HG03460 (cell line): ENCODE results near the gene SLC12A5.

Experiments
- ATAC-seq: cut with Tn5 transposase; IDR thresholded peaks from one replicate; pipeline ENCODE4 v1.9.1; 2021; ENCODE audit not compliant: unreplicated experiment

Gene SLC12A5

GRCh38 chr20:46006022-46006705, 22.9 kb upstream of the SLC12A5 start:
- no peak for ATAC-seq

GRCh38 chr20:46006964-46007363, 22.1 kb upstream of the SLC12A5 start:
- ATAC-seq = no peak

DNA sequence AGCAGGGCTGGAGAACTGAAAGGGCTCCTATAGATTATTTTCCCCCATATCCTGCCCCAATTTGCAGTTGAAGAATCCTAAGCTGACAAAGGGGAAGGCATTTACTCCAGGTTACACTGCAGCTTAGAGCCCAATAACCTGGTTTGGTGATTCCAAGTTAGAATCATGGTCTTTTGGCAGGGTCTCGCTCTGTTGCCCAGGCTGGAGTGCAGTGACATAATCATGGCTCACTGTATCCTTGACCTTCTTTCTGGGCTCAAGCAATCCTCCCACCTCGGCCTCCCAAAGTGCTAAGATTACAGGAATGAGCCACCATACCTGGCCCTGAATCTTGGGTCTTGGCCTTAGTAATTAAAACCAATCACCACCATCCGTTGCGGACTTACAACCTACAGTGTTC, 21.3 kb upstream of the SLC12A5 start:
- ATAC-seq = no peak

DNA sequence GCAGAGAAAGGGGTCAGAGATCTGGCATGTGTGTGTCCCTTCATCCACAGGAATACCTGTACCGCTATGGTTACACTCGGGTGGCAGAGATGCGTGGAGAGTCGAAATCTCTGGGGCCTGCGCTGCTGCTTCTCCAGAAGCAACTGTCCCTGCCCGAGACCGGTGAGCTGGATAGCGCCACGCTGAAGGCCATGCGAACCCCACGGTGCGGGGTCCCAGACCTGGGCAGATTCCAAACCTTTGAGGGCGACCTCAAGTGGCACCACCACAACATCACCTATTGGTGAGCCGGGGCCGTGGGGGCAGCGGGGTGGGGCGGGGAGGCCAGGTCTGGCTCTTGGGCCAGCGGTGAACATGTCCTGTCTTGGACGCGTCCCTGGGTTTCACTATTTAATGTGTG, 19.2 kb upstream of the SLC12A5 start:
- ATAC-seq = no peak

- no peak for ATAC-seq
Observed at GRCh38 chr20:46010491-46011391, 18.3 kb upstream of the SLC12A5 start.

DNA sequence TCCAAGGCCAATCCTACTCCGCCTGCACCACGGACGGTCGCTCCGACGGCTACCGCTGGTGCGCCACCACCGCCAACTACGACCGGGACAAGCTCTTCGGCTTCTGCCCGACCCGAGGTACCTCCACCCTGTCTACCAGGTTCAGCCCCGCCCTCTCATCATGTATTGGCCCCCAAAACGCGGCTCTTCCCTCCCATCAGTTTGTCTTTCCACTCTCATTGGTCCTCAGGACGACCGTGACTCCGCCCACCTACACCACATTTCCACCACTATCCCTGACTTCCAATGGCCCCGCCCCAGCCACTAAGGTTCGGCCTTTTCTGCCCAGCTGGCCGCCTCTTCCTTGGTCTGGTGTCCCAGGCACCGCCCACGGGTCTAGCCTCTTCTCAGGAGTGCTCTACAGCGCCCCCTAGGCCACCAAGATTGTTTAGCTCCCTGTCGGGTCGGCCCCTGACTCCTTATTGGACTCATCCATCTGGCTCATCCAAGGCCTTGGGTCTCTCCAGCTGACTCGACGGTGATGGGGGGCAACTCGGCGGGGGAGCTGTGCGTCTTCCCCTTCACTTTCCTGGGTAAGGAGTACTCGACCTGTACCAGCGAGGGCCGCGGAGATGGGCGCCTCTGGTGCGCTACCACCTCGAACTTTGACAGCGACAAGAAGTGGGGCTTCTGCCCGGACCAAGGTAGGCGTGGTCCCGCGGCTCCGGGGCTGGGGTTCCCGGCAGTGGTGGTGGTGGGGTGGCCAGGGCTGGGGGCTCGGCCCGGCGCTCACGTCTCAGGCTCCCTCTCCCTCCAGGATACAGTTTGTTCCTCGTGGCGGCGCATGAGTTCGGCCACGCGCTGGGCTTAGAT, 17.2 kb upstream of the SLC12A5 start:
- no peak for ATAC-seq

DNA sequence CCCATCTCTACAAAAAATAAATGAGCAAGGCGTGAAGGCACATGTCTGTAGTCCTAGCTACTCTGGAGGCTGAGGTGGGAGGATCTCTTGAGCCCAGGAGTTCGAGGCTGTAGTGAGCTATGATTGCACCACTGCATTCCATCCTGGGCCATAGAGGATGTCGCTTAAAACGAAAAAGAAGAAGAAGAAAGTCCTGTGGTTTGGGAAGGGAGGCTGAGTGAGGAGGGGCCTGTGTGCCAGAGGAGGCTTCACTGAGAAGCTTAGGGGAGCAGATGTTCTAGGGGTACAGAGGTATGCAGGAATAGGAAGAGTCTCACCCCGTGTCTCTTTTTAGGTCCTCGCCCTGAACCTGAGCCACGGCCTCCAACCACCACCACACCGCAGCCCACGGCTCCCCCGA, 16.1 kb upstream of the SLC12A5 start:
- ATAC-seq = no peak

- no peak for ATAC-seq
Observed at GRCh38 chr20:46013322-46013828, 15.6 kb upstream of the SLC12A5 start.

GRCh38 chr20:46013829-46014516, 15.0 kb upstream of the SLC12A5 start:
- ATAC-seq = peak; percentile 64

- ATAC-seq = no peak
Observed at GRCh38 chr20:46014517-46015396, 14.3 kb upstream of the SLC12A5 start.

GRCh38 chr20:46017272-46017671, 11.7 kb upstream of the SLC12A5 start:
- ATAC-seq = no peak

GRCh38 chr20:46018112-46018511, 10.9 kb upstream of the SLC12A5 start:
- ATAC-seq = no peak

DNA sequence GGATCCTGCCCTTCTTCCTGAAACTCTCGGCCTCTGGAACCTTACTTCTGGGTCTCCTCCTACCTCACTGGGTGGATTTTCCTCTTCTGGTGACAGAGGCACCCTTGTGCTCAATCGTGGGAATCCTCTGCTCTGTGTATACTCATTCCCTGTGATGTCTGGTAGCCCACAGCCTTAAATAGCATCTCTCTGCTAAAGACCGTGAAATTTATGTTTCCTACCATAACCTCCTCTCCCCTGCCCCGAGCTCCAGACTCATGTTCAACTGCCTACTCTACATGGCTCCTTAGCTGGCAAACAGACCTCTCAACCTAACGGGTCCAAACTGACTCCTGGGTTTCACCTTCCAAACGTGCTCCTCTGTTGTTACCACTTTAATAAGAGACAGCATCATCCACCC, 10.4 kb upstream of the SLC12A5 start:
- ATAC-seq = no peak

DNA sequence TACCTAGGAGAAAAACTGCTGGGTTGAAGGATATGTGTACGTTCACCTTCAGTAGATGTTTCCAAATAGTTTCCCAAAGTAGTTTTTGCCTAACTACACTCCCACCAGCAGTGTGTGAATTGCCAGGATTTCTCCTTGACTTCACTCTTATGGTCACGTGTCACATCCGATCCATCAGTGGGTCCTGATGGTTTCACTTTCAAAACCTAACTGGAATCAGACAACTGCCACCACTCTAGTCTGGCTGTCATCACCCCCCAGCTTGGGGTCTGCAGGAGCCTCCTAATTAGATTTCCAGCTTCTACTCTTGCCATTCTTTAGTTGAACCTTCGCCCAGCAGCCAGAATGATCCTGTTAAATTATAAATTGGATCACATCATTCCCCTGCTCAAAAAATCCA, 8.5 kb upstream of the SLC12A5 start:
- ATAC-seq = no peak

DNA sequence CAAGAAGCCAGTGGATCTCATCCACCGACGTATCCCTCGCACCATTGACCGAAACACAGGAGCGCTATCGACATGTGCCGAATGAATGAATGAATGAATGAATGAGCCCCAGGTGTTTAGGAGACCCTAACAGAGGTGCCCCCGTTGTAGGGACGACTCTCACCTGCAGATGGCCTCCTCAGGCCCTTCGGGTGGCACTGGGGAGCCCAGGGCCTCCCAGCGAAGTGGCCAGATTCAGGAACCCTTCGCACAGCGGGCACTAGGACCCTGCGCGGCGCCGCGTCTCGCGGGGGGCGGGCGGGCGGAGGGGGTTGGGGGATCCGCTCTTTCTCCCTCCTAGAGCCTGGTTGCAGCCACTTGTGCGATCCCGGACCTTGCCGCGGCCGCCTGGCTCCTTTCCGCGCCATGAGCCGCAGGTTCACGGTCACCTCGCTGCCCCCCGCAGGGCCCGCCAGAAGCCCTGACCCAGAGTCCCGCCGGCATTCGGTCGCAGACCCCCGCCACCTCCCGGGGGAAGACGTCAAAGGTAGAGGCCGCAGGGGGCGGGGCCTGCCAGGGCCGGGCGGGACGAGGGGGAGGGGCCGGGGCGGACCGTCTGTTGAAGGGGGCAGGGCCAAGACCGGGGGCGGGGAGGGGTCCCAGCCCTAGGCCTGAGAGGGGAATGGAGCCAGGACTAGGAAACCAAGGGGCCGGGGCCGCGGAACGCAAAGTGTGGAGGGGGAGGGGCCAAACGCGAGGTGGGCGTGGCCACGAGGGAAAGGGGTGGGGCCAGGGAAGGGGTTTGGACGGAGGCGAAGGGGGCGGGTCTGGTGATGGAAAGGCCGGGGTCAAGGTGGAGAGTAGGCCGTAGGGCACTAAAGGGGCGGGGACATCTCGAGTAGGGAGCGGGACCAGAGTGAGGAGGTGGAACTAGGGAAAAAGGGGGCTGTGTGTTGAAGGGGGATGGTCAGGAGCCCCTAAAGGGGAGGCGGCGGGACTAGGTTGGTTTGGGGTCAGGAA, 7.4 kb upstream of the SLC12A5 start:
- ATAC-seq = no peak

DNA sequence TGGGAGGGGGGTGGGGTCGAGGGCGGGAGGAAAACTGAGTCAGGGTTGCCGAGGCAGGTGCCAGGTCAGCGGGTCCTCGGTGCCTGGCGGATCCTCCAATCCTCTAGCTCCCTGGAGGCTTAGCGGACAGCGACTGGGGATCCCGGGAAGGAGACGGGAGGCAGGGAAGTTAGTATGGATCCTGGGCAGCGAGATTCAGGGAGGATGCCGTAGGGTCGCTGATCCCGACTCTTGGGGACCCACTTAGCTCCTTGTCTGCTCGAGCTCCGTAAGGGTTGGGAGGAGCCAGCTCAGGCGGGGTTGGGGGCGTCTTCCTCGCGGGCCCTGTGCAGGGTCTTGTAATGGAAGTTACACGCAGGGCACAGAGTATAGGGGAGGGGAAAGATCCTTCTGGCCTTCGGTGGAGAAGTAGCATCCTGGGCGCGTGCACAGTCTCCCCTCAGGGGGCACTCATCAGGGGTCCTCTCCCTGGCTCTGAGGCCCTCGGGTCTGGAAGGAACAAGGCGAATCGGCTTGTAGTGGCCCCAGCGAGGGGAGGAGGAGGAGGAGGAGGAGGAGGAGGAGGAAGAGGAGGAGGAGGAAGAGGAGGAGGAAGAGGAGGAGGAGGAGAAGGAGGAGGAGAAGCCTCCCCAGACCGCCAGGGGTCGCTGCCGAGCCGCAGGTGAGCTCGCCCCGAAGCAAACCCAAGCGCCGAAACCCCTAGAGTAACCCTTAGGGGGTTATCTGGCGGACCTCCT, 6.4 kb upstream of the SLC12A5 start:
- ATAC-seq = no peak

GRCh38 chr20:46023148-46023484, 5.9 kb upstream of the SLC12A5 start:
- no peak for ATAC-seq

- no peak for ATAC-seq
Observed at GRCh38 chr20:46023999-46024398, 5.0 kb upstream of the SLC12A5 start.
